Left lung (tissue), 10 donors: ENCODE measurements around the gene PSENEN. TPM values are rescaled to one million over a fixed set of nuclear protein-coding genes. Genes with fewer than 3 reads are reported as not detected.

ENCODE experiments used
- ATAC-seq: fragments of 200-7000 bp; cut with Tn5 transposase; one replicate; pipeline ENCODE4 v1.9.1; 2020; ENCODE audit warnings: moderate library complexity
- DNase-seq, 4 donors: peaks; one replicate each; pipeline ENCODE4 v3.0.0-alpha.2; 2013 to 2020
- H3K27ac ChIP-seq, 2 donors: fragments of 200-600 bp; sonication (generic) in 1 of 2; one replicate each; pipeline versions ENCODE4 v1.5.0 to v1.8.0; 2020 to 2021
- H3K27me3 ChIP-seq, 2 donors: fragments of 200-600 bp; sonication (generic) in 1 of 2; one replicate each; pipeline versions ENCODE4 v1.5.0 to v1.8.0; 2020 to 2021
- H3K36me3 ChIP-seq, 2 donors: fragments of 200-600 bp; sonication (generic) in 1 of 2; one replicate each; pipeline versions ENCODE4 v1.5.0 to v1.8.0; 2020 to 2021
- H3K4me1 ChIP-seq, 2 donors: fragments of 200-600 bp; one replicate each; pipeline ENCODE4 v1.8.0; 2021
- H3K4me3 ChIP-seq, 2 donors: fragments of 200-600 bp; sonication (generic) in 1 of 2; one replicate each; pipeline versions ENCODE4 v1.5.0 to v1.8.0; 2020 to 2021; ENCODE audit warnings: mild to moderate bottlenecking in 1 of 2
- H3K9me3 ChIP-seq, 2 donors: fragments of 200-600 bp; sonication (generic) in 1 of 2; one replicate each; pipeline versions ENCODE4 v1.5.0 to v1.8.0; 2020 to 2021
- CTCF ChIP-seq, 2 donors: fragments of 200-600 bp; sonication (generic) in 1 of 2; IDR thresholded peaks; one replicate each; pipeline versions ENCODE4 v1.5.0 to v1.8.0; 2021; ENCODE audit warnings: antibody characterized with exemption in 2 of 2
- intact Hi-C, 2 donors: fragments of 100-400 bp; cut with DNase I; formaldehyde crosslinking; loops; one replicate each; pipeline versions ENCODE4 v1.11.2 to v1.14.2; 2022
- polyA plus RNA-seq, 6 donors: library from polyadenylated mRNA; unstranded; fragments of 120-200 nt; gene quantifications; one replicate each; pipeline ENCODE4 v1.2.1, GENCODE V29; 2013; ENCODE audit not compliant: insufficient read length in 6 of 6
- total RNA-seq, 2 donors: library from RNA; stranded (reverse); fragmentation: NEBNext Ultra II Directional; extraction: Animal tissue kit (Norgen Biotek cat#: 25700); gene quantifications; one replicate each; pipeline ENCODE4 v1.2.1, GENCODE V29; 2021
- donor health status: DM: no; HTN: yes; CAD: no.
- donor health status: DM: no; HTN: no; CAD: no.

PSENEN gene
- total and polyA plus RNA-seq, 8 donors = 39.6 to 90.3 (median 50.6) TPM

- Histone ChIP-seq H3K27ac (no peak overlapping the region), H3K4me3 (no peak overlapping the region), H3K9me3 (no peaks in the 10 kb centered on the region), H3K36me3 (peaks cover 0 to 100% of the 10 kb centered on the region in 2 donors), H3K27me3 (no peaks in the 10 kb centered on the region), H3K4me1 (no peaks in the 10 kb centered on the region)
- intact Hi-C loops = no loop called here
- ATAC-seq (no peak), DNase-seq (no peak)
- TF ChIP-seq CTCF (IDR thresholded peaks at IDR 0.05) = no peak
Measured at GRCh38 chr19:35732540-35733179, 12.8 kb upstream of the PSENEN start.

- H3K9me3 ChIP-seq = no peaks in the 10 kb centered on the region
- H3K4me3 ChIP-seq = no peak overlapping the region
- no peak for TF ChIP-seq CTCF (IDR thresholded peaks at IDR 0.05)
- intact Hi-C loops = no loop called here
- no peaks in the 10 kb centered on the region for H3K27me3 ChIP-seq
- H3K27ac ChIP-seq = no peak overlapping the region
- no peak for DNase-seq
- no peaks in the 10 kb centered on the region for H3K4me1 ChIP-seq
- no peak for ATAC-seq
- H3K36me3 ChIP-seq = peaks cover 0 to 100% of the 10 kb centered on the region in 2 donors
Measured at GRCh38 chr19:35733180-35734125, 12.0 kb upstream of the PSENEN start.

- Histone ChIP-seq H3K4me3 (no peak overlapping the region), H3K36me3 (peaks cover 0 to 100% of the 10 kb centered on the region in 2 donors), H3K27me3 (no peaks in the 10 kb centered on the region), H3K9me3 (no peaks in the 10 kb centered on the region), H3K27ac (no peak overlapping the region), H3K4me1 (peaks cover 0 to 5% of the 10 kb centered on the region in 2 donors)
- intact Hi-C loops = no loop called here
- no peak for TF ChIP-seq CTCF (IDR thresholded peaks at IDR 0.05)
- no peak for ATAC-seq
- no peak for DNase-seq
Measured at GRCh38 chr19:35734273-35734672, 11.2 kb upstream of the PSENEN start.

- no peak overlapping the region for H3K4me3 ChIP-seq
- H3K27me3 ChIP-seq = no peaks in the 10 kb centered on the region
- peaks cover 0 to 11% of the 10 kb centered on the region in 2 donors for H3K4me1 ChIP-seq
- DNase-seq (no peak), ATAC-seq (no peak)
- peaks cover 0 to 95% of the 10 kb centered on the region in 2 donors for H3K36me3 ChIP-seq
- no peak overlapping the region for H3K27ac ChIP-seq
- TF ChIP-seq CTCF (IDR thresholded peaks at IDR 0.05) = no peak
- no peaks in the 10 kb centered on the region for H3K9me3 ChIP-seq
- intact Hi-C loops = no loop called here
Measured at GRCh38 chr19:35734889-35735288, 10.6 kb upstream of the PSENEN start.
